ENCODE results near the gene NEBL.

The NEBL gene

DNA sequence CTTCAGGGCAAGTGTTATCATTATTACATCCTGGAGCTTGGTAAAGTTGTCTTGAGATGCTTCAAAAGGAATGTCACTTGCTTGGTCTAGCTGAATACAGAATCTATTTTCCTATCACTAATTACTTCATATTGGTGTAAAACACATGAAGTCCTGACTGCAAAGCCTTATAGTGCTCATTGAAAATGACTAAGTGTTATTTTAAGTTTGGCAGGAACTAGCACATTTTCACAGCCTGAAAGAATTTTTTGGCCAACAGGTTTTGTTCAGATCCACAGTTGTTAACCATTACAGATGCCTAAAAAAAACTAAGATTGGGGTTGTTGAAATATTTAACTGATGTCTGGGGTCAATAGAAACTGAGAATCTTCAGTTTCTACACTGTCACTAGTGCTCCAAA, 149.3 kb downstream of the NEBL start:
- peaks cover 4% of the 10 kb centered on the region for H3K36me3 Mint-ChIP-seq (ENCODE audit: low read depth)
- H3K4me3 Mint-ChIP-seq: no peak overlapping the region
- H3K27ac Mint-ChIP-seq: no peak overlapping the region
- H3K27me3 Mint-ChIP-seq (ENCODE audit: low read depth): no peaks in the 10 kb centered on the region
- H3K4me1 Mint-ChIP-seq: peaks cover 6% of the 10 kb centered on the region
- peaks cover 24% of the 10 kb centered on the region for H3K9me3 Mint-ChIP-seq
- TF ChIP-seq, protein P1, sequence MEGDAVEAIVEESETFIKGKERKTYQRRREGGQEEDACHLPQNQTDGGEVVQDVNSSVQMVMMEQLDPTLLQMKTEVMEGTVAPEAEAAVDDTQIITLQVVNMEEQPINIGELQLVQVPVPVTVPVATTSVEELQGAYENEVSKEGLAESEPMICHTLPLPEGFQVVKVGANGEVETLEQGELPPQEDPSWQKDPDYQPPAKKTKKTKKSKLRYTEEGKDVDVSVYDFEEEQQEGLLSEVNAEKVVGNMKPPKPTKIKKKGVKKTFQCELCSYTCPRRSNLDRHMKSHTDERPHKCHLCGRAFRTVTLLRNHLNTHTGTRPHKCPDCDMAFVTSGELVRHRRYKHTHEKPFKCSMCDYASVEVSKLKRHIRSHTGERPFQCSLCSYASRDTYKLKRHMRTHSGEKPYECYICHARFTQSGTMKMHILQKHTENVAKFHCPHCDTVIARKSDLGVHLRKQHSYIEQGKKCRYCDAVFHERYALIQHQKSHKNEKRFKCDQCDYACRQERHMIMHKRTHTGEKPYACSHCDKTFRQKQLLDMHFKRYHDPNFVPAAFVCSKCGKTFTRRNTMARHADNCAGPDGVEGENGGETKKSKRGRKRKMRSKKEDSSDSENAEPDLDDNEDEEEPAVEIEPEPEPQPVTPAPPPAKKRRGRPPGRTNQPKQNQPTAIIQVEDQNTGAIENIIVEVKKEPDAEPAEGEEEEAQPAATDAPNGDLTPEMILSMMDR (IDR thresholded peaks at IDR 0.05; ENCODE audit: unreplicated experiment in 3 of 3): no peak

DNA sequence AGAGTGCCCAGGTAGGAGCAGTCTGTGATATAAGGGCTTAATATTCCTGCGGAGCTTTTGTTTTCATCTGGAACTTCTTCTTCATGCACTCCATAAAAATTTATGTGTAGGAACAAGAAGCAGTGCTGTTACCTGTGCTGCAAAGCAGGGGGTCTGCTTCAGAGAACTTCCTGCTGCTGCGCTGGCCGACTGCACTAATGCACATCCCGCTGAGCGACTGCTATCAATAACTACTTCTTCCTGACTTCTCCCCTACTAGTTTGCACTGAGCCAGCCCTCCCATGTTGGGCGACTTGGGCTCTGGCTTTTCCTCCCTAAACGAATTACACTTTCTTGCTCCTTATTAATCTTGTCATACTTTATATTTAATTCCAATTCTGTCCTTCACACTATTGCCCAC, 150.3 kb downstream of the NEBL start:
- H3K4me3 Mint-ChIP-seq: no peak overlapping the region
- H3K4me1 Mint-ChIP-seq: peaks cover 11% of the 10 kb centered on the region

DNA sequence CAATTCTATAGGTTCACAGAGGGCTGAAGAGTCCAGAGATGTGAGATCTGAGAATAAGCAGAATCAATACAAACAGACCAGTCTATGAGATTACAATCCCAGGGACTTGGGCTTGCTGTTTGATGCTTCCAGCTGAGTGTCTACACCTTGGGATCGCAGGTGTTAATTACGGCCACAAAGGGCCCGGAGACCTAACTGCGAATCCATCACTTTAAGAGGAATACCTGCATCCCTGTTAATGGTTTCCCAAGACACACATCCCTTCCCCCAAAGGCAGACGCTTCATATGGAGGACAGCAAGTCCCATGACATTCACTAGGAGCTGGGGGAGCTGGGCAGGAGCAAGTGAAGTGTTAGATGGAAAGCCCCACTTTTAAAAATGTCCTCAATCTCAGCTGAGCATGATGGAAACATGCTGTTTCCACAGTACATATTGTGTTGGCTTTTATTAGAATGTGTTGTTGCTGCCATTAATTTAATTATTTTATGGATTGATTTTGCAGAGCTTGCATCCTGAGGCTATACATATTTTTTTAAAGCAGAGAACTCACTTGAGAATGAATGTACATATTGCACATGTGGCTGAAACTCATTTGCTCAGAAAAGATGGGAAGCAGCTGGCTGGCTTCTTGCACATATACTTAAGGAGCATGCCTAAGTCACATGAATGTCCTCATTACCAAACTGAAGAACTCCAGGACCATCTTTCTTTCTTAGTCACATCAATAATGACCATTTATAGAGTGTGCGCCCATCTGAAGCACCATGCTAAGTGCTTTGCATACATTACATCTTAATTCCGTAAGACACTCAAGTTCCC, 151.3 kb downstream of the NEBL start:
- Mint-ChIP-seq H3K4me3 (no peak overlapping the region), H3K9me3 (peaks cover 22% of the 10 kb centered on the region), H3K27me3 (ENCODE audit: low read depth) (no peaks in the 10 kb centered on the region), H3K36me3 (ENCODE audit: low read depth) (peaks cover 2% of the 10 kb centered on the region), H3K27ac (no peak overlapping the region), H3K4me1 (peaks cover 17% of the 10 kb centered on the region)
- TF ChIP-seq, protein P1 (IDR thresholded peaks at IDR 0.05; ENCODE audit: unreplicated experiment in 3 of 3): no peak

More for the DNA sequence above, 150.3 kb downstream of the NEBL start:
- TF ChIP-seq, protein P1 (IDR thresholded peaks at IDR 0.05; ENCODE audit: unreplicated experiment in 3 of 3): no peak
- H3K27me3 Mint-ChIP-seq (ENCODE audit: low read depth): no peaks in the 10 kb centered on the region
- peaks cover 24% of the 10 kb centered on the region for H3K9me3 Mint-ChIP-seq
- H3K27ac Mint-ChIP-seq: no peak overlapping the region
- H3K36me3 Mint-ChIP-seq (ENCODE audit: low read depth): peaks cover 4% of the 10 kb centered on the region

DNA sequence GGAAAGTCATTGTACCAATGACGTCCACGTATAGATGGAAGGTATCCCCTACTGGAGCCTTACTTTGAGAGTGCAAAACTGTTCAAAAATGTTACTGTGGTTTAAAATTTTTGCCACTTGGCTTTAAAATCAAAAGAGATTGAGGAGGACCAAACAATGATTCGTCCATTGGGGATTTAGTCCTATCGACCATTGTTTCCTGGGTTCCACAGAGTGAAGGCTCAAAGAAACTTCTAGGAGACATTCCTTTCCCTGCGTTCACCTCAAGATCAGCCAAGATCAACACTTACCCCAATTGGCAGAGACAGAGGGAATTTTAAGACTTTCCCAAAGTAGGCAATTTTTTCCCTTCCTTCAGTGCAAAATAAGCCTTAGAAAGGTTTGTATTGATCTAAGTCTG, 152.3 kb downstream of the NEBL start:
- no peak overlapping the region for H3K27ac Mint-ChIP-seq
- no peaks in the 10 kb centered on the region for H3K27me3 Mint-ChIP-seq (ENCODE audit: low read depth)
- H3K9me3 Mint-ChIP-seq: peaks cover 13% of the 10 kb centered on the region
- TF ChIP-seq, protein P1 (IDR thresholded peaks at IDR 0.05; ENCODE audit: unreplicated experiment in 3 of 3): no peak
- H3K4me1 Mint-ChIP-seq: peaks cover 17% of the 10 kb centered on the region
- no peaks in the 10 kb centered on the region for H3K36me3 Mint-ChIP-seq (ENCODE audit: low read depth)
- H3K4me3 Mint-ChIP-seq: no peak overlapping the region

DNA sequence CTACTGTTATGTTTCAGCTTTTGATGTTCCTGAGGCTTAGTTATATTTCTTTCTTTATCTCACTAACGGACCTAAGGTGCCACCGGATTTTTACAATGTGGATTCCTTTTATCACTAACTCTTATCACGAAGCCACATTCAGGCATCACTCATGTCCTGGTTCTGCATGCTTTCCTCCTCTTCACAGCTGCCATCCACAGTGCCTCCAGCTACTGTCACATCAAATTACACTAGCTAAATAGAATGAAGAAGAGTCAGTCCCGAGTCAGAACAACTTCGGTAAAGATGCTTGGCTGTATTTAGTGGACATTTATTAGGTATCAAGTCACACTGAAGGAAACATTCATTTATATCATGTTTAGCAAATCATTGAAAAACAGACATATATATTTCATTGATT, 153.2 kb downstream of the NEBL start:
- Mint-ChIP-seq H3K36me3 (ENCODE audit: low read depth) (no peaks in the 10 kb centered on the region), H3K4me1 (peaks cover 17% of the 10 kb centered on the region), H3K27me3 (ENCODE audit: low read depth) (no peaks in the 10 kb centered on the region), H3K4me3 (no peak overlapping the region), H3K9me3 (peaks cover 4% of the 10 kb centered on the region), H3K27ac (no peak overlapping the region)
- TF ChIP-seq, protein P1 (IDR thresholded peaks at IDR 0.05; ENCODE audit: unreplicated experiment in 3 of 3): no peak

Measured in nephron (organoid).